ENCODE measurements around the gene EIPR1.

The EIPR1 gene

GRCh38 chr2:3355951-3356569, 21.6 kb downstream of the EIPR1 start:
- DNase-seq = no peak

- DNase-seq = no peak
These were observed 22.6 kb downstream of the EIPR1 start for GRCh38 chr2:3354986-3355385.

DNA sequence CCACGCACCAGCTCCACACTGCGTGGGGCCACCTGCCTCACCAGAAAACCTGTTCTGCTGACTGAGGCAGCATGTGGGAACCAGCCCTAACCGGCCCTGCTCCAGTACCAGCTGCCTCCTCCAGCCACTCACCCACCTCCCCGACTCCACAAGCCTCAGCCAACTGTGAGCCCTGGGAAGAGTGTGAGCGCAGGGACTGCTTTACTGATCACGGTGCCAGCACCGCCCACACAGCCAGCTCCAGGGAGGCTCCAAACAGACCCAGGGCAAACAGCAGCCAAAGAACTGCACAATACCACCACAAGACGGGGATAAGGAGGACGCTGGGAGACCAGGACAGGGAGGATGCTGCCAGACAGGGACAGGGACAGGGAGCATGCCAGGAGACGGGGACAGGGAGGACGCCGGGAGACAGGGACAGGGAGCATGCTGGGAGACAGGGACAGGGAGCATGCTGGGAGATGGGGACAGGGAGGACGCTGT, 28.4 kb downstream of the EIPR1 start:
- DNase-seq = no peak

DNA sequence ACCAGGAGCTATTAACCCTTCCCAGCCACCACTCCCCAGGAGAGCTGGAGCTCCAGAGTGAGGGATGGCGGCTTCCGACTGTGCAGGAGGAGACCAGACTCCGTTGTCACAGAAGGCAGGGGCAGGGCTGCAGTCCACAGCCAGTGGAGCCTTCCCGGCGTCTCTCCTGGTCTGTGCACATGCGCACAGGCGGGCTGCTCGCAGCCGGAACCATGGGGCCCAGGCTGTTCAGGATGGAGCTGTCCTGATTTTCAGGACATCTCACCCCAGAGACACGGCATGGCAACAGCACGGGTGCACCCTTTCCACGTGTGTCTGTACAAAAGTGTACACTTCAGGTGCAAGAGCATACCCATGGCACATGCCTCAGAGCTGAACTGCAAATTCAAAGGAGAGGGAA, 28.9 kb downstream of the EIPR1 start:
- DNase-seq = no peak

- DNase-seq = no peak
These were observed 32.0 kb downstream of the EIPR1 start for GRCh38 chr2:3345621-3346020.

GRCh38 chr2:3344897-3345296, 32.7 kb downstream of the EIPR1 start:
- DNase-seq = no peak

DNA sequence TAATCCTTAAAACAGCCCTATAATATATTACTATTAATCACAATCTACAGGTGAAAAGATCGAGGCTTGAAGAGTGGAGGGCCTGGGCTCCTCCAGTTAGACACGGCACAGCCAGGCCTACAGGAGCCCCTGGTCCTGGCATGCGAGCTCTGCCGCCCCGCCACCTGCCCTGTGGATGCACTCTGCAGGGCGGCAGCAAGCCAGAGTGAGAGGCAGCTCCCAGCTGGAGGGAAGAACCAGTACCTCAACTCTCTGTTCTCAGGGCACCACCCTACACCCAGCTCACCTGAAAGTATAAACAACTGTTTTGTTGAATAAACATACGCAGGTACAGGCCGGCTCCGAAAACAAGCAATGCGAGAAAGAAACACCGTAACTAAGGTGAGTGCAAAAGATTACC, 34.6 kb downstream of the EIPR1 start:
- DNase-seq = no peak

DNA sequence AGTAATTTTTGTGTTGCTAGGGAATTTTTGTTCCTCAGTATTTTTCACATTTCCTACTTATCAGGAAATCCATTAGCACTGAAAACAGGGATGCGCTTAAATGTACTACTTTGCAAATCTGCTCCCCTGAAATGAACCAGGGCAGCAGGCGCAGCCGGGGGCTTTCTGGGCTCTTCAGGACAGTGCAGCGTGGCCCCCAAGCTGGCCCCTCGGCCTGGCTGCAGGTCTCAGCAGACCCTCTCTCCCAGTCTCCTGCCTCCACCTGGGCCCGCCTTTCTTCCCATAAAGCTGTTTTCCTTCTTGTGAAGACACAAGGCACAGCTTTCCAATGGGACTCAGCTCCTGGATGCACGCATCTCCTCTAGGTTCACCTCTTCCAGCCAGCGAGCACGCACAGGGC, 35.3 kb downstream of the EIPR1 start:
- no peak for DNase-seq

GRCh38 chr2:3341336-3341735, 36.3 kb downstream of the EIPR1 start:
- no peak for DNase-seq

DNA sequence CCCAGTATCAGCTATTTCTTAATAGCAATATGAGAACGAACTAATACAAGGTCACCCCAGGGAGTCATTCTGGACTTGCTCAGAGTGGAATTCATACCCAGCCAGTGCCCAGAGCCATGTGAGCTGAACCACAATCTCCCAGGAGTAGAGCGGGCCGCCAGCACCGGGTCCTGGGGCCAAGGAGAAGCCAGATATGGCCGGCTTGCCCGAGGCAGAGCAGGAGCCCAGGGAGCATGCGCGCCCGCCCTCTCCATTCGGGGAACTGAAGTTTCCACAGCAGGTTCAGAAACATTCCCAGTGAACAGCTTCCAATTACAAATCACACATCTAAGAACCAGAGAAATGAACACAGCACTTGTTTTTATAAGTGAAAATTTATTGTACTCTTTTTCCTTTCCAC, 37.5 kb downstream of the EIPR1 start:
- no peak for DNase-seq

DNA sequence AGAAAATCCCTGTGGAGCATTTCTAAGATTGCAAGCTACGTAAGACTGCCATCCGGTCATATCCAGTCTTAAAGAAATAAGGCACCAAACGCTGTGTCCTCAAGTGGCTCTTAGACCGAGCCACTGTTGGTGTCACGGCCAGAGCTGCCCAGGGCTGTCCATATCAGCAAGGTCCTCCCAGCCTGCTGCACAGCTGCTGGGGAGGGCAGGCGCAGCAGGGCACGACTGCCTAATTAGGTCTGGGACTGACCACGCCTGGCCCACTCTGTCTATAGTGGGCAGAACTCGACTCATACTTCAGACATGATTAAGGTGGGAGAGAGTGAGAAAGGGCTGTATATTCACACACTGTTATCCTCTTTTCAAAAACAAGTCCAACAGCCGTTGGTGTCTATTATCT, 39.3 kb downstream of the EIPR1 start:
- no peak for DNase-seq

DNA sequence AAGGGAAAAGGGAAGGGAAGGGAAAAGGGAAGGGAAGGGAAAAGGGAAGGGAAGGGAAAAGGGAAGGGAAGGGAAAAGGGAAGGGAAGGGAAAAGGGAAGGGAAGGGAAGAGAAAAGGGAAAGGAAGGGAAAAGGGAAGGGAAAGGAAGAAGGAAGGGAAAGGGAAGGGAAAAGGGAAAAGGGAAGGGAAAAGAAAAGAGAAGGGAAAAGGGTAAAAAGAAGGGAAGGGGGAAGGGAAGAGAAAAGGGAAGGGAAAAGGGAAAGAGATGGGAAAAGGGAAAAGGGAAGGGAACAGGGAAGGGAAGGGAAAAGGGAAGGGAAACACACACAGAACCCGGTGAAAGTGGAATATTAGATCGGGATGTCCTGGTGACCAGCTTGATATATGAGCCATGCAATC, 40.8 kb downstream of the EIPR1 start:
- no peak for DNase-seq

DNA sequence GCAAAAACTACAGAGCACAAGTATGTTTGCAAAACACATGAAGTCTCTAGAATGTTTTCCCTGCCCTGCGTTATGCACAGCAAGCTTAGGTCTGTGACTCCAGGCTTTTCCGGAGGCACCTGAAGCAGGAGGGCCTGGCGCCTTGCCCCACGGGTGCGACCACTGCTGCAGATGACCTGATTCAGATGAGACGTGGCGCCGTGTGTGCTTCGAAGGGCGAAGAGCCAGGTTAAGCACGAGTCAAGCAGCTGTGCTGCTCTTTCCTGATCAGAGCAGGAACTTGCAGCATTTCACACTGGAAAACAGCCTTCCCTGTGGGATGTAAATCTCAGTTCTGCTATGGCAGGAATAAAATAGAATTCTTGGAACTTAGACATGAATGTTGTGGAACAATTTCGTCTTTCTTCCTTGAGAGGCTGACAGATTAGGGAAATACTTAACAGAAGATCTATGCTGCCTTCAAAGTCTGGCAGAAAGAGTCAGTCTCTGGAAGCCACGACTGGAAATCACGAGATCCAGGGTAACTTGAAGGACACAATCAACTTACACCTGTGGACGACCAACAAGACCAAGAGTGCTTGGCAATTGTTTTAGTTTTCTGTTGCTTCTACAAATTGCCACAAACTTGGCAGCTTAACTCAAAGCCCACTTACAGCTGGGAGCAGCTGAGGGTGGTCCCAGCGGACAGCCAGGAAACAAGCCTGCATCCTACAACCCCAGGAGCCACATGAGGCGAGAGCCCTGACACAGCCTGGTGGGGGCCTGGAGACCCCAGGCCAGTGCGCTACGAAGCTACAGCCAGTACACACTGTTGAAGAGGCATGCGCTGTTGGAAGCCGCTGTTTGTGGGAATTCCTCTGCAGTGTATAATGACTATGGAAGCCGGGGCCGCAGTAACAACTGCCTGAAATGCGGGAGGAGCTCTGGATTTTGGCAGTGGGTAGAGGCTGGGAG, 42.9 kb downstream of the EIPR1 start:
- DNase-seq = no peak

DNA sequence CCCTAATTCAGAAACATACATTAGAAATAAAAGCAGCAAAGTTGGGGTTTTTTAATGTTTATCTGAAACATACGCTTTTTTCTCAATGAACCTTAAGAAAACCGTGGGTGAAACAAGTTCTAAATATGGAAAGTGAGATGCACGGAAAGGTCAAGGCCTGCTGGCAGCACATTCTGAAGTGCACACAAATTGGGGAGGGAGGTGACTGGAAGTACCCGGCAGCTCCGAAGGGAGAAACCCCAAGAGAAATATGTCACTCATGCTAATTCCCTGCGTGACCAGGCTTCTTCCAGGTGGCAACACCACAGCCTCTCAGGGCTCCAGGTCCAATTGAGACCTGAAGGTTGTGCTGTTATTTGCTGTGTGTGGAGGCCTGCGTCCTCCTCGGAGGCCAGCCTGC, 45.5 kb downstream of the EIPR1 start:
- DNase-seq = no peak

- DNase-seq = no peak
These were observed 48.1 kb downstream of the EIPR1 start for GRCh38 chr2:3329491-3329890.

DNA sequence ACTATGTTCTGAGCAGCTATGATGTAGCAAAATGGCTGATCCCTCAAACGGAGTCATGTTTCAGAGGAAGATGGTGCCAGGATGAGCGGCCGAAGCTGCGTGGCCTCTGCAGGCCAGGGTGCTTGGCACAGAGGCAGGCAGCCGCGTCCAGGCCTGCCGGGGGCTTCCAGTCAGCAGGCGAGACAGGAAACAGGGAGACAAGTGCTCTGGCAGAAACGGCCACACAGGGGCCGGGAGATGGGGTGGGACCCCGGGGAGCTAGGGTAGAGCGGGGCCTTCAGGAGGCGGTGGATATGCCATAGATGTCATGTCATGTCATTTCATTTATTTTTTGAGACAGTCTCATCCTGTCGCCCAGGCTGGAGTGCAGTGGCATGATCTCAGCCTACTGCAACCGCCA, 50.7 kb downstream of the EIPR1 start:
- no peak for DNase-seq

DNA sequence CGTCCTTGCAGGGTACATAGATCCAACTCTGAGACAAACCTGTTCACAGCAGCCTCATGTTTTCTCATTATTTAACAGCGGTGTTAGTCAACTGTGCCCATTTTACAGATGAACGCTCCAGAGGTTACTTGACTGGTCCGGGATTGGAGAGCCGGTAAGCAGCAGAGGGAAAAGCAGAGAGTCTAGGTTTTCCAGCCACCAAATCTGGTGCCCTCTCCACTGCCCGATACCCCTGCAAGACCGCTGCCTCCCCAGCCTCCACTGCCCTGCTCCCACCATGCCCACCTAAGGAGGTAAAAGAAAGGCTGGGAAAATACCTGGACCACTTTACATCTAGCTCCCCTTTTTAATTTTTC, 51.5 kb downstream of the EIPR1 start:
- no peak for DNase-seq

DNA sequence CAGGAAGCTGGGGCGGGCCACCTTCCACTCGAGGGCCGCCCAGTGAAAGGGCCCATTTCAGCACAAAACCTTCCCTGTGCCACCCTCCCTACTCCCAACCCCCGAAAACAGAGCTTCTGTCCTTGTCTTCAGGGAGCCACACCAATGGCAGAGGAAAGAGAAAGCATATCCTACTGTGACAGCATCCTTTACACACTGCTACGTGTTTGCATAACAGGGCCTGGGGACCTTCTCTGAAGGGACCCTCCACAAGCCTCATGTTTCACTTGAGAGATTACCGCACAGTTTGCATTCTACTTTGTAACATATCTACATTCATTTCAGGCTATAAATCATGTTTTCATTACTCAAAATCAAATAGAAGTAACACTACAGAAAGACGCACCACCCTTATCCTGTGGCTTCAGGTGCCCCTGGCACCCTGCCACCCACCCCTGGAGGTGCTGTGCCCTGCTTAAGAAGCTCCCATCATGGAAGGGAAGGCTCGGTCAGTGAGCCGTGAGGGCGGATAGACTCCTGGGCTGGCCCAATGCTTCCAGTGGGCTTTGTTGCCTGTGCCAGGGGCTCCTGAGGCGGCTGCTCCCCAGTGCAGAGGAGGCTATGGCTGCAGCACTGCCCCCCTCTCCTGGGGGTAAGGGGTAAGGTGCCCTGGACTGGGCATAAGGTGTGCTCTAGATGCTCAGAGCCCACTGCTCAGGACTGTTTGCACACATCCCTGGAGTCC, 52.0 kb downstream of the EIPR1 start:
- no peak for DNase-seq

- DNase-seq = no peak
These were observed 53.0 kb downstream of the EIPR1 start for GRCh38 chr2:3324404-3325281.

- no peak for DNase-seq
These were observed 53.6 kb downstream of the EIPR1 start for GRCh38 chr2:3324036-3324386.

GRCh38 chr2:3323360-3324035, 54.1 kb downstream of the EIPR1 start:
- DNase-seq = no peak

- no peak for DNase-seq
These were observed 55.2 kb downstream of the EIPR1 start for GRCh38 chr2:3322311-3322970.
